Measurements from ENCODE around the gene ALDH1L1. TPM values are rescaled to one million over a fixed set of nuclear protein-coding genes. Genes with fewer than 3 reads are reported as not detected.

ALDH1L1 gene
- total RNA-seq, 1 donor from 2014 or later: 3.3 TPM

GRCh38 chr3:126126286-126126685, 54.1 kb downstream of the ALDH1L1 start:
- peak; percentile 36 for DNase-seq
- H3K9me3 ChIP-seq: no peaks in the 10 kb centered on the region
- TF ChIP-seq, protein P1, sequence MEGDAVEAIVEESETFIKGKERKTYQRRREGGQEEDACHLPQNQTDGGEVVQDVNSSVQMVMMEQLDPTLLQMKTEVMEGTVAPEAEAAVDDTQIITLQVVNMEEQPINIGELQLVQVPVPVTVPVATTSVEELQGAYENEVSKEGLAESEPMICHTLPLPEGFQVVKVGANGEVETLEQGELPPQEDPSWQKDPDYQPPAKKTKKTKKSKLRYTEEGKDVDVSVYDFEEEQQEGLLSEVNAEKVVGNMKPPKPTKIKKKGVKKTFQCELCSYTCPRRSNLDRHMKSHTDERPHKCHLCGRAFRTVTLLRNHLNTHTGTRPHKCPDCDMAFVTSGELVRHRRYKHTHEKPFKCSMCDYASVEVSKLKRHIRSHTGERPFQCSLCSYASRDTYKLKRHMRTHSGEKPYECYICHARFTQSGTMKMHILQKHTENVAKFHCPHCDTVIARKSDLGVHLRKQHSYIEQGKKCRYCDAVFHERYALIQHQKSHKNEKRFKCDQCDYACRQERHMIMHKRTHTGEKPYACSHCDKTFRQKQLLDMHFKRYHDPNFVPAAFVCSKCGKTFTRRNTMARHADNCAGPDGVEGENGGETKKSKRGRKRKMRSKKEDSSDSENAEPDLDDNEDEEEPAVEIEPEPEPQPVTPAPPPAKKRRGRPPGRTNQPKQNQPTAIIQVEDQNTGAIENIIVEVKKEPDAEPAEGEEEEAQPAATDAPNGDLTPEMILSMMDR (IDR thresholded peaks at IDR 0.05): no peak
- no peak overlapping the region for H3K27ac ChIP-seq
- no peaks in the 10 kb centered on the region for H3K36me3 ChIP-seq
- no peaks in the 10 kb centered on the region for H3K27me3 ChIP-seq
- peaks cover 10% of the 10 kb centered on the region for H3K4me1 ChIP-seq
- no peak overlapping the region for H3K4me3 ChIP-seq
- no peak for ATAC-seq
- intact Hi-C loops (cut with DNase I): no loop called here

DNA sequence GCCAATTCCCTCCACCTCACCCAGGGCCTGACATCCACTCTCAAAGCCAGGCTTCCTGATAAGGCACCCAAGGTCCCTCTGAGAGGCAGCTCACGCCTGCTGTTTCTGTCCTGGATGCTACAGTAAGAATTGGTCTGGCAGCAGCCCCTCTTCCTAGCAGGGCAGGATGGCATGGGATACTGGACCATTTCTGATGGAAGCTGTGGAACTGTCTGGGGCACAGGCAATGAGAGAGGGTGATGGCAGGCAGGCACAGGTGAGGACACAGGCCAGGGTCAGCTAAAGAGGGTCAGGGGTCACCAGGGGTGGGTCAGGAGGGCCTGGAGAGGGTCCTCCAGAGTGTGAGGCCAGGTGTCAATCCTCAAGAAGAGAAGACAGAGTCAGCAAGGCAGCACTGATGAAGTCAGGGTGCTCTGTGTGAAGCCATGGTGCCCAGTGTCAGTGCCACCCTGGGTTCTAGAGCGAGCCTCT, 54.6 kb downstream of the ALDH1L1 start:
- H3K36me3 ChIP-seq: no peaks in the 10 kb centered on the region
- no peak overlapping the region for H3K4me3 ChIP-seq
- intact Hi-C loops (cut with DNase I): no loop called here
- DNase-seq (no peak), ATAC-seq (no peak)
- no peak overlapping the region for H3K27ac ChIP-seq
- TF ChIP-seq, protein P1 (IDR thresholded peaks at IDR 0.05): no peak
- peaks cover 10% of the 10 kb centered on the region for H3K4me1 ChIP-seq
- no peaks in the 10 kb centered on the region for H3K27me3 ChIP-seq
- H3K9me3 ChIP-seq: no peaks in the 10 kb centered on the region

DNA sequence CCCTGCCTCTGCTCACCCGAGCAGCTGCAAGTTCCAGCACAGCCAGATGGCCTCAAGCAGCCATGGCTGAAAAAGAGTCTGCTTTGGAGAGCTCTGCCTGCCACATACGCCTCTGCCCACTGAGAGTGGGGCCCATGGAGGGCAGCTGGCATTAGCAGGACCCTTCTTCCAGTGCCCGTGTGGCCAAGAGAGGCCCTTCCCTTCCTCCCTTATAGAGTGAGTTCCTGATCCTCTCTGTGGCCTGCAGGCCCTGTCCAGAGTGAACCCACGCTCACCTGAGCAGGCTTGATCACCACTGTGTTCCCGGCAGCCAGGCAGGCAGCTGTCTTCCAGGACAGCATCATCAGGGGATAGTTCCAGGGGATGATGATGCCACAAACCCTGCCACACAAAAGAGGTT, 55.0 kb downstream of the ALDH1L1 start:
- no peaks in the 10 kb centered on the region for H3K27me3 ChIP-seq
- no peaks in the 10 kb centered on the region for H3K36me3 ChIP-seq
- H3K9me3 ChIP-seq: no peaks in the 10 kb centered on the region
- ATAC-seq: no peak
- DNase-seq: no peak
- H3K27ac ChIP-seq: no peak overlapping the region
- peaks cover 10% of the 10 kb centered on the region for H3K4me1 ChIP-seq
- intact Hi-C loops (cut with DNase I): no loop called here
- TF ChIP-seq, protein P1 (IDR thresholded peaks at IDR 0.05): no peak
- H3K4me3 ChIP-seq: no peak overlapping the region

- TF ChIP-seq, protein P1 (IDR thresholded peaks at IDR 0.05): no peak
Observed at GRCh38 chr3:126124896-126125295, 55.5 kb downstream of the ALDH1L1 start.

DNA sequence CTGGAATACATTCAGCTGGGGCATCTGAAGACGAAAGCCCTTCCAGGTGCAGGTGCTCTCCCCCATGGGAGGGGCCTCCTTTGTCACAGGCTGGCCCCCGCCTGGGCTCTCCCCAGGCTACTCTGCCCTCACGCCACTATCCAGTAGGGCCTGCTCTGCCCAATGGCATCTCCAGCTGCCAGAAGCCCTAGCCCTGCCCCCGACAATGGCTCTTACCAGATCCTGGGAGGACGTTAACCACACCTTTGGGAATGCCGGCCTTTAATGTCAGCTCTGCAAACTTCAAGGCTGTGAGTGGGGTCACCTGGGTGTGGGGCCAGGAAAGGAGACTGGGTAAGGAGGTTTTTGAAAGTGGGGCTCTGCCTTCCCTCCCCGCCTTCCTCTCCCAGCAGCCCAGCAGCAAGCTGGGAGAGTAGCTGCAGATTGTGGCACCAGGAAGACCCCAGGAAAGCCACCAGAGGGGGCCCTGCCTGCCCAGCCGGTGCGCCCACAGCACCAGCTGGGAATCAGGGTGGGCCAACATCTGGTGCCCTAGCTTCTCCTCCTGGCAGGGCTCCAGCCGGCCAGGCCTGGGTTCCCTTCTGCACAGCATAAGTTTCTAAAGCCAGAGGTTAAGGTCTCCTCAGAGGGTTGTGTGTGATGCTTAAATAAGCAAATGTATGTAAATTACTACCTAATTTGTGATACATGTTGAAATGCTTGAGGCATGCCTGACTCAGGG, 56.1 kb downstream of the ALDH1L1 start:
- ATAC-seq: no peak
- H3K9me3 ChIP-seq: no peaks in the 10 kb centered on the region

More at GRCh38 chr3:126124896-126125295, 55.5 kb downstream of the ALDH1L1 start:
- intact Hi-C loops (cut with DNase I): no loop called here
- Histone ChIP-seq H3K36me3 (no peaks in the 10 kb centered on the region), H3K27ac (no peak overlapping the region), H3K4me1 (peaks cover 10% of the 10 kb centered on the region), H3K9me3 (no peaks in the 10 kb centered on the region), H3K4me3 (no peak overlapping the region), H3K27me3 (no peaks in the 10 kb centered on the region)
- DNase-seq (no peak), ATAC-seq (no peak)

More for the DNA sequence above, 56.1 kb downstream of the ALDH1L1 start:
- Histone ChIP-seq H3K27me3 (no peaks in the 10 kb centered on the region), H3K4me3 (no peak overlapping the region), H3K4me1 (peaks cover 5% of the 10 kb centered on the region), H3K36me3 (no peaks in the 10 kb centered on the region), H3K27ac (no peak overlapping the region)
- intact Hi-C loops (cut with DNase I): no loop called here
- DNase-seq: peak; percentile 51
- TF ChIP-seq, protein P1 (IDR thresholded peaks at IDR 0.05): no peak
